ENCODE data around the gene POU2F2. TPM values are rescaled to one million over a fixed set of nuclear protein-coding genes. Genes with fewer than 3 reads are reported as not detected.

Gene POU2F2
- total RNA-seq, 1 donor from 2014 or later = 0.03 TPM

- no peak for DNase-seq (ENCODE audit: low read depth)
These were observed 23.6 kb upstream of the POU2F2 start for GRCh38 chr19:42155796-42156195.

DNA sequence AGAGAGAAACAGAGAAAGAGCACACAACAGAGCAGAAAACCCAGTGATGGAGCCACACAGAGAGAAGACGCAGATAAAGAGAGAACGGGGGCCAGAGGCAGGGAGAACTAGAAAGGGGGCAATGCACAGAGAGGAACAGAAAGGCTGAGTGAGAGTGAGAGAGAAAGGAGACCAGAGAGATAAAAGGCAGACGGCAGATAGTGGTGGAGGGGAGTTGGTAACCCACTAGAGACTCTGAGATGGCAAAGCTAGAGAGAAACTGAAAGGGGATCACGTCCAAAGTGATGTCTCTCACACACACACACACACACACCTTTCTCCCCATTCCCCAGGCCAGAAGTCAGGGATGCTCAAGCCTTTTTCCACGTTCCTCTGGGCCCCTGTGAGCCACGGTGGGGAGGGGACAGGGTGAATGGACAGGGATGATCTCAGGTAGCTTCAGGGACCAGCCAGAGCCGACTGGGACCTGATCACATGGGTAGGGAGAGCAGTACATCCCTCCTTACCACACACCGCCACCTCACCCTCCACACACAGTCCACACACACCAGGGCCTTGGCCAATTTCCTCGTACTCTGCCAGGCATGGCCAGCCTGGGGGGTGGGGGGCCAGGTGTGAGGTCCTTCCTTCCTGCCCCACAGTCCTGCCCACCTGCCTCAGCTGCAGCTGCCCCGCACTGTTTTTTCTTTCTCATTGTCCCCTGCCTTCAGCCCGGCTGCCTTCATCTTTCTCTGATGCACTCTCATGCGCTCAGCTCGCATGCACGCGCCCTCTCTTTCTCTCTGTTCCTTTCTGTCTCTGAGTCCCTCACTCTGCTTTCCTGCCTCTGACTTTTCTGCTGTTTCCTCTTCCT is 22.5 kb upstream of the POU2F2 start:
- DNase-seq (ENCODE audit: low read depth) = no peak

- DNase-seq (ENCODE audit: low read depth) = no peak
These were observed 21.6 kb upstream of the POU2F2 start for GRCh38 chr19:42153672-42154433.

GRCh38 chr19:42152910-42153671 is 20.8 kb upstream of the POU2F2 start:
- no peak for DNase-seq (ENCODE audit: low read depth)

GRCh38 chr19:42151782-42152684 is 19.8 kb upstream of the POU2F2 start:
- no peak for DNase-seq (ENCODE audit: low read depth)

DNA sequence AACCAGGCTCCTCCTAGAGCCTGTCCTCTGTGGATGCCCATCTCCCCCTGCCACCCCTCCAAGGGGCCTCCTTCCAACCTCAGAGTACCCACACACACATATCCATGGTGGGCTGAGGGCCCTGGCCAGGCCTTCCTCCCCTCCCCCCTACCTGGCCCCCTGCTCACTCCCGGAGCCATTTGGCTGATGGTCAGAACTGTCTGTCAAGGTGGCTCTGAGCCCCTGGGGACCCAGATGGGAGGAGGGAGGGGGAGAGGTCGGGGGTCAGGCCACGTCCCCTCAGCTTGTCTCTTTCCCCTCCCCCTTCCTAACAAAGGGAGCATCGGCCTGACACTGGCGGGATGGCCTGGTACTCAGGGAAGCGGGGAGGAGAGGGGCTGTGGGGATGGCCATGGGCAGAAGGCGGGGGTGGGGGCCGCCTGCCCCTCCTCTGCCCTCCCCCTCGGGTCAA is 18.7 kb upstream of the POU2F2 start:
- no peak for DNase-seq (ENCODE audit: low read depth)

- no peak for DNase-seq (ENCODE audit: low read depth)
These were observed 18.1 kb upstream of the POU2F2 start for GRCh38 chr19:42150364-42150763.

- DNase-seq (ENCODE audit: low read depth) = no peak
These were observed 17.4 kb upstream of the POU2F2 start for GRCh38 chr19:42149447-42150202.

DNA sequence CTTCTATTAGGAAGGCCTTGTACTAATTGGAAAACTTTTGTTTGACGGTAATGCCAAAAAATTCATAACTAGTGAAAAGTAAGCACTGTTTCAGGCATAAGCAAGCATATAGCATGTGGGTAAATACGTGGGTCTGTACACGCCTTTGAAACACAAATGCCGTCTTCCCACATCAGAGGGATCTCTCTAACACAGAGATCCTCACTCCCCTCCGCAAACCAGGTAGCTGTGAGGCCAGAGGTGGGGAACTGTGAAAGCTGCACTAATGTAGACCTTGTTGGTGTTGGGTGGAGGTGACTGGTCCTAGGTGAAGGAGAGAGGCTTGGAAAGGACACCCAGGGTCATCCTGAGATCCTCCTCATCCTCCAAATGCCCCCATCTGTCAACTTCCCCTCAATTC is 16.0 kb upstream of the POU2F2 start:
- no peak for DNase-seq (ENCODE audit: low read depth)

DNA sequence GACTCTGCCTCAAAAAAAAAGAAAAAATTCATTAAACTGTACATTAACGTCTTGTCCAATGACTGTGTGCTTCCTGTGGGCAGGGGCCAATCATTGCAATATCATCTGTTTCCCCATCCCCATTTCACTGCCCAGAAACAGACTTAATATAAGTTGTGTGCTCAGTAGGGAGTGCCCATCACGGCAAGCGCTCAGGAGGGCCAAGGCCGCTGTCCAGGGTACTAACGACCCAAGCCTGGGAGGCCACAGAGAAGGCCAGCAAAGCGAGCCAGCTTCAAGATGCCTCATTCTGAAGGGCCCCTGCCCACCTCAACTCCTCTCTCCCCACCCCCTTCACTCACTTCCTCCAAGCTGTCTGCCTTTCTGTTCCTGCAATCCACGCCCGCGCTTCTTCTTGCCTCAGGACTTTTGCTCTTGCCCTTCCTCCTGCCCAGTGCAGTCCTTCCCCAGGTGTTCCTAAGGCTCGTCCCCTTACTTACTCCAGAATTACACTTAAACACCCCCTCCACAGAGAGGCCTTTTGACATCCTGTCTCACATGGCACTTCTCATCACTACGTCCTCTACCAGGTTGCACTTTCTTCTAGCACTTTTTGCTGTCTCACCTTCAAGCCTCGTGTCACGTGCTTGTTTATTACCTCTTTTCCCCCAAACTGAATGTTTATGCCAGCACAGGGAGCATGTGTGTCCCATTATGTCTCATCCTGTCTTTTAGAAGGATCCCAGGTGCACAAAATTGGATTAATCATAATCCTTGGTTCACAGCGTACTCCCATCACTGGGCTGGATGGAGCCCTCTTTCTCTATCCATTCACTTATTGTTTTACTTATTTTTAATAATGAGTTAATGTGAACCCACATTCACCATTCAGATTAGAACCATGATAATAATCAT is 11.3 kb upstream of the POU2F2 start:
- peak; percentile 65 for DNase-seq (ENCODE audit: low read depth)

DNA sequence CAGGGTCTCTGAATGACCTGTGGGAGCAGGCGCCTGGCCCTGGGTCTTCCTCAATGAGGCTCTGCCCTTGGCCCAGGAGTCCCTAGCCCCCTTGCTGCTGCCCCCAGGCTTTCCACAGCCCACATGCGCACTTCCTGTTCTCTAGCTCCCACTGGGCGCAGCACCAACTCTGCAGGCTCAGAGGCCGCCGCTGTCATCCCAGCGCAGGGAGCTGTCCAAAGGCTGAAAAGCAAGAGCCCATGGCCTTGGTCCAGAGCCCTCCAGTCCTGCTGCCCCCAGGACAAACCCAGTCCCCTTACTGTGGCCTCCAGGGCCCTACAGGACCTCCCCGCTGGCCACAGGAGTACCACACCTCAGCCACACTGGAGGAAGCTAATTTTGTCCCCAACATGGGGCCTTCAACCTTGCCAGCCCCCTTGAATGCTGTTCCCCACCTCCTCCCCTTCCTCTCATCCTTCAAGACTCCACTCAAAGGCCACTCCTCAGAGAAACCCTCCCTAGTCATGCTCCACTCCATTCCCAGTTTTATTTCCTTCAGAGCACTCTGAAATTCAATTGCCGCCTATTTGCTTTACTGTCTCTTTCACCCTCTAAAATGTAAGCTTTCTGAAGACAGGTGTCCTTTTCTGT is 8.0 kb upstream of the POU2F2 start:
- peak; percentile 77 for DNase-seq (ENCODE audit: low read depth)

- DNase-seq (ENCODE audit: low read depth) = no peak
These were observed 2.4 kb upstream of the POU2F2 start for GRCh38 chr19:42134535-42135070.

GRCh38 chr19:42132851-42133528 is 744 bp upstream of the POU2F2 start:
- peak; percentile 47 for DNase-seq (ENCODE audit: low read depth)

DNA sequence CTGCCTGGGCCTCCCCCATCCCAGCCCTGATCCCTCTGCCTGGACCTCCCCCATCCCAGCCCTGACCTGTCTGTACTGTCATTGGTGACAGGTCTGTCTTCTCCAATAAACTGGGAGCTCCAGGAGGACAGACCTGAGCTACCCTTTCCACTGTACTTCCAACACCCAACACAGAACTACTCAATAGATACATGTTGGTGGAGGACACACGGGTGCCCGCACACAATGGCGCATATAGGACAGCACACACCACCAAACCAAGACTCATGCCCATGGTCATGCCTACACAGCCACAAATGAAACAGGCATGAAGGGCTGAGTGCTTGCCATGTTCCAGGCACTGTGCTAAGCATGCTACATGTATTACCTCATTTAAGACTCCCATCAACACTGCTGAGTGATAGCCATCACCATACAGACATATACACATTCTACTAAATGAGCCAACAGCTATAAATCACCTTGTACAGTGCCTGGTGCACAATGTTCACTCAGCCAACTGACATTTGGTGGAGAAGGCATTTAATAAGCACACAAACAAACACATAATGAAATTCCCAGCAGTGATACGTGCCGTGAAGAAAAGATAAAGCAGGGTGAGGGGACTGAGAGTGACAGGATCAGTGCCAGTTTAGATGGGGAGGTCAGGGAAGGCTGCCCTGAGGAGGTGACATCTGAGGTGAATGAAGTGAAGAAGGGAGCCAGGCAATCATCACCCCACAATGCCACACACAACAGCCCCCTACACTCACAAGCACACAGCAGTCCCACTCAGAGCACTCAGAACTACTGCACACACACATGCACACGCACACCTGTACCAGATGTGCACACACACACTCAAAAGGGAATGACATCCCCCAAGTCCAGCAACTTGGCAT is 857 bp downstream of the POU2F2 start:
- no peak for DNase-seq (ENCODE audit: low read depth)

DNA sequence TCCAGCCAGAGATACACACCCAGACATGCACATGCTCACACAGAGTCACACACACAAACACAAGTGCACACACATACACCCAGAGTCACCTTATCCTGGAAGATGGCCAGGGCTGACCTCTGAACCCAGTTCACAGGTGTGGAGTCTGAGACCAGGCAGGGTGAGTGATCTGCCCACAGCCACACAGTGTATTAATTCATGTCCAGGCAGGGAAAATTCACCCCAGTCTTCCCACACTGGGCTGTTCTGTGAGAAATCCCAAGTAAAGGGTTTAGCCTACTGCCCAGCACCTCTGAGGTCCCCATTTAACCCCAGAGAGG is 2.0 kb downstream of the POU2F2 start:
- no peak for DNase-seq (ENCODE audit: low read depth)

- peak; percentile 21 for DNase-seq (ENCODE audit: low read depth)
These were observed 2.6 kb downstream of the POU2F2 start for GRCh38 chr19:42129399-42130253.

All from myocyte (in vitro differentiated cells).